COR-L47 (cell line): ENCODE measurements around the gene CD248.
"Not testable (repeated sequence)": the region's sequence is repeated elsewhere in the genome, so short reads cannot be mapped to it uniquely, and the experiment has no call there.

Experiments used
- DNase-seq: peaks from one replicate; lab custom pipeline; 2025; lab: John Stamatoyannopoulos, UW

The CD248 gene

DNA sequence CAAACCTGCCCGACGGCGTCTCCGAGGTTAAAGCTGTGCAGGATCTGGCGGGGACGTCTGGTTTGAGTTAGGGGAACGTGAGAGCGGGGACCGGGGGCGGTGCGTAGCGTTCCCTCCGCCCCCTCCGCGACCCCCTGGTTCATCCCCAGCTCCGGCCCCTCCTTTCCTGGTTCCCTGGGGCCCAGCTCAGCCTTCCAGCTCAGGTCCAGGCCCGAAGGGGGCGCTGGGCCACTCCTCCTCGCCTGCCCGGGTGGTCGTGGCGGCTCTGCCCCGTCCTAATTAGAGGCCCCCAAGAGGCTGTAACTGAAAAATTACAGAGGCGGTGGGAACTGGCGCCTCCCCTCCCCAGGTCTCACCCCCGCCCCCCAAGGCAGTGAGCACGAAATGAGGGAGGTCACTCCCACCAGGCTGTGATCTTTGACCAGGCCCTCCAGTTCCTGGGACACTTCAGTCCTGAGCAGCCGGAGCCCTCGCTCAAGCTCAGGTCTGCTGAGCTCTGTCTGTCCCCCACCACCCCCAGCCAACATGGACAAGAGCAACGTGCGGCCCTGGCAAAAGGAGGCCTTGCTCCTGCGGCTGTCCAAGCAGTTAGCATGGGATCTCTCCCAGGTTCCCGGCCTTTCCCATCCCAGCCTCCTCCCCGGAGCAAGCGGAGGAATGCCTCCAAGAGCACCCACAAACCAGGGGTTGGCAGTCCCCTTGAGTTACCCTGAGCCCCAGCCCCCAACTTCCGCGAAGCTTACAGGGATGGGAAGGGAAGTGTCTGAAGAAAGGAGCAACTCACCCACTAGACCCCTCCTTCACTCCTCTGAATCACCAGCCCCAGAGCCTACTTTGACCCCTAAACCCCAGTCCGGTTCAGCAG, 3.3 kb downstream of the CD248 start:
- DNase-seq: no peak

DNA sequence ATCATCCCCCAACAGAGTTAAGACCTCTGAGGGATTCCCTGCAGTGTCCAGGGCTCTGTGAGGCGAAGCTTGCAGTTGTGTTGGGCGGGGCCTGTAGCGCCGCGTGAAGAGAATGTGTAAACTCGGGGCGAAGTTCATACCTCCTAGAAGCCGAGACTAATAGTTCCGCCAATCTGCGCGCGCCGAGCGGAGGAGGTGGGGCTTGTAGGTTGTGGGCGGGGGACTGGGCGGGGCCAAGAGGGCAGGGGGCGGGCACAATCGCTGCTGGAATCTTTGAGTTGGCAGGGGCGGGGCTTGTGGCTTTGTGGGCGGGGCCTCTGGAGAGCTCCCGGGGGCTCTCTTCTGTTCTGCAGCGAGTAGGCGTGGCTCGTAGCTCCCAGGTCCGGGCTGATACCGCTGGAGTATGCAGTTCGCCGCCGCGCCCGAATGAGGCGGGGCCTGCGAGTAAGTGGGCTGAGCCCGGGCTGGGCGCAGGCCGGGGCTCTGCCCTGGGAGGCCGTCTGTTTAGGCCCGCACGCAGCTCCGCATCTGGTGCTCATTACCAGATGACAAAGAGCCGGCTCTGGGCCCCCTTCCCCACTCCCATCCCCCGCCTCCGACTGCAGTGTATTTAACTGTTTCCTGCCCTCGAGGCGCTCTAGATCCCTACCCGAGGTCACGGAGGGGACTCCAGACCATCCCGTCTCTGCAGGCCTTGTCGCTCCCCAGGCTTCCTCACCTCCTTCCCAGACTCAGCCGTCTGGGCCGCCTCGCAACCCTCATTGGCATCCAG, 4.1 kb downstream of the CD248 start:
- peak; percentile 86 for DNase-seq

DNA sequence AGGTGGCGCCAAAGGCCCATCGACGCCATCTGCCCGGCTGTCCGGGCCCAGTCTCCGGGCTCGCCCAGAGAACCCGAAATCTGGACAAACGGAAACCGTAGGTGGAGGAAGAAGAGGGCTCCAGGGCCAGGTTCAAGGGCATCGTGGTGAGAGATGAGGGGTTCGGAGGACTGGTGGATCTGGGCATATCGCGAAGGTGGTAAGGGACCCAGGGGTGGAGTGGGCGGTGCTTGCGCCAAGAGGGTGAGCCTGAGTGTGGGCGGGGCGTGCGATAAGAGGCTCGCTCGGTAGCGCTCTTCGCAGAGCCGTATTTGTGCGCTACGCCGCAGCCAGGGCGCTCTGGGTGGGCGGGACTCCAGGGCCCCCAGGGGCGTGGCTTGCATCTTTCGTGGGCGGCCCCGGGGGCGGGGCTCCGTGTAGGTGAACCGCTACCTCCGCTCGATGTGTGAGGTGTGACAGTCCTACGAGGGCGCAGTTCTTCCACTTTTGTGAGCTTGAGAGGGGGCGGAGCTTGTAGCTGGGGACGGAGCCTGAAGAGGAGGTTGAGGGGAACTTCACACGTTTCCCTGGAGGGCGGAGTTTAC, 4.8 kb downstream of the CD248 start:
- peak; percentile 94 for DNase-seq

DNA sequence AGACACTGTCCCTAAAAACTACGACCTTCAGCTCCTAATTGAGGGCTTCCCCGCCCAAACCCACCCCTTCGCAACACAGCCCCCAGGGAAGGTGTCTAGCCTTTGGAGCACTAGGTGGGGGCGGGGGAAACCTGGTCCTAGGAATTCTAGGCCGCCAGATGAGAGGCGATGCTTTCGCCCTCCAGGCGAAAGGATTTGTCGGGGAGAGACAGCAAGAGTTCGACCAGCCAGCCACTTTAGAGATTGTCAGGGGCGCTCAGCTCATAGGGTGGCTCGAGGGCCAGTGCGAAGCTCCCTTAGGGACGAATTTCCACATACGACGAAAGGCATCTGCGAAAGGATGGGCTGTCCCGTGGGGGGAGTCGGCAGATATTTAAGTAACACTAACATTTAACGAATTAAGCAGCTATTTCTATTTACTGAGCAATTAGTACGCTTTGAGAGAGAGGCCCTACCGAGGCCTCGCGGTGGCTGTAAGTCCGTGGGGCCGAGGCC, 5.3 kb downstream of the CD248 start:
- DNase-seq: no peak

DNA sequence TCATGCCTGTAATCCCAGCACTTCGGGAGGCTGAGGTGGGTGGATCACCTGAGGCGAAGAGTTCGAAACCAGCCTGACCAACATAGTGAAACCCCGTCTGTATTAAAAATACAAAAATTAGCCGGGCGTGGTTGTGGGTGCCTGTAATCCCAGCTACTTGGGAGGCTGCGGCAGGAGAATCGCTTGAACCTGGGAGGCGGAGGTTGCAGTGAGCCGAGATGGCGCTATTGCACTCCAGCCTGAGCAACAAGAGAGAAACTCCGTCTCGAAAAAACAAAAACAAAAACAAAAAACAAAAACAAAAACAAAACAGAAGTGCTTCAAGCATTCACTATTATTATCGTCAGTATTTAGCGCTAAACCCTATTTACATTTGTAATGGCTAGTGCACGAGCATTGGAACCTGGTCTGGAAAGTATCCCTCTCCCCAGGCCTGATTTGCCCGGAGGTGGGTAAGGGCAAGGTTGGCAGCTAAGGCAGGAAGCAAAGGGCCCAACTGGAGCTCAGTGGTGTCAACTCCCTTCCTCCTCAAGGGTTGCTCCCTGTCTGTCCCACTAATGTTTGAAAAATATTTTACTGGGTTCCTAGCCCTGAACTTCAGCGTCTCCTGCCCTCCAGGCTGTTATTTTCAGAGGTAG, 5.9 kb downstream of the CD248 start:
- not testable (repeated sequence) for DNase-seq

DNA sequence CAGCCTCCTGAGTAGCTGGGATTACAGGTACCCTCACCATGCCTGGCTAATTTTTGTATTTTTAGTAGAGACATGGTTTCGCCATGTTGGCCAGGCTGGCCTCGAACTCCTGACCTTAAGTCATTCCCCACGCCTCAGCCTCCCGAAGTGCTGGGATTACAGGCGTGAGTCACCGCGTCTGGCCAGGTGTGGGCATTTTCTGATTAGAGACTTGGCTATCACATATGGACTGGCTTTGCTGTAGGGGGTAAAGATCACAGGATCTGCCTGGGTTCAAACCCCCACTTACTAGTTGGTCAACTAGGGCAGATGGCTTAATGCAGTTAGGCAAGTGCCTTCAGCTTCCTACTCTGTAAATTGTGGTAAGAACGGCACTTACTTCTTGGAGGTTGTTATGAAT, 6.5 kb downstream of the CD248 start:
- DNase-seq: no peak

DNA sequence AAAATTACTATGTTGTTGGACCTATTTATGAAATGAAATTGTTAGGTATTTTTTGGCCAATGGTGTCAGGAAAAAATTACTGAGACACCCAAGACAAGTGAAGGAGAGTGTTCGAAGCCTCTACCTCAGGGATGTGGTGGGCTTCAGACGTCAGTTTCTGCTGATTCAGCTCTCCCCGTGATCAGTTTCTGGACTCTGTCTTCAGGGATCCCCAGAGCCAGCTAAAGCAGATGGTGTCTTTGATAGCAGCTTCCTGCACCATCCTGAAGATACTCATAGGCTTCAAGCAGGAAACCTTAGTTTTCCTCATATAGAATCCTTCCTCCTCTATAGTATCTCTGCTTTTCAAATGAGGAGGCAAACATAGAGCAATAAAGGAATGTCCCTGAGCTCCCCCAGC, 7.4 kb downstream of the CD248 start:
- DNase-seq: no peak

DNA sequence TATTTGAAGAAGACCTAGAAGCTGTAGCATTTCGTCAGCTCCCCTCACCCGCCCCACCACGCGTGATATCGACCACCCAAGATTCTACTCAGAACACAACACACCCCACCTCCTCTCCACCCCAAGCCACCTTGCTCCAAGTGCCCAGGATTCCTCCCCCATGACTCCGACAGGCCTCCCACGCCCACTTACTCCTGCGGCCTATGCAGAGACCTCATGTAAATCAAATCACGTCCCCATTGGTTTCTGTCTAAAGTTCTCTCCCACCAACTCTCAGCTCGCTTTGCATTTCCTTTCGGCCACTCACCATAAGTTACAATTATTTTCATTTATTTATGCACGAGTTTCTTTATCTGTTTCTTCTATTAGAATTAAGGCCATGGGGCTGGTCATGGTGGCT, 14.2 kb downstream of the CD248 start:
- DNase-seq: no peak

DNA sequence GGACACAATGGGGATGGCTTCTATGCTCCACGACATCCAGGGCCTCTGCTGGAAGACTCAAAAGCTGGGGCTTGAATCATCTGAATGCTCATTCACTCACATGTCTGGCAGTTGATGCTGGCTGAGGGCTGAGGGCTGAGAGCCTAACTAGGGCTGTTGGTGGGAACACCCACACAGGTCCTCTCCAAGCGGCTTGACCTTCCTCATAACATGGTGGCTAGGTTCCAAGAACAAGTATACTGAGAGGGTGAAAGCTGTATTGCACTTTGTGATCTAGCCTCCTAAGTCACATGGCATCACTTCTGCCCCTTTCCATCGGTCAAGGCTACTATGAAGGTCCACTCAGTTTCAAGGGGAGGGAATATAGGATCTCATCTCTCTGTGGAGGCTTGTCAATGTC, 17.7 kb downstream of the CD248 start:
- no peak for DNase-seq

DNA sequence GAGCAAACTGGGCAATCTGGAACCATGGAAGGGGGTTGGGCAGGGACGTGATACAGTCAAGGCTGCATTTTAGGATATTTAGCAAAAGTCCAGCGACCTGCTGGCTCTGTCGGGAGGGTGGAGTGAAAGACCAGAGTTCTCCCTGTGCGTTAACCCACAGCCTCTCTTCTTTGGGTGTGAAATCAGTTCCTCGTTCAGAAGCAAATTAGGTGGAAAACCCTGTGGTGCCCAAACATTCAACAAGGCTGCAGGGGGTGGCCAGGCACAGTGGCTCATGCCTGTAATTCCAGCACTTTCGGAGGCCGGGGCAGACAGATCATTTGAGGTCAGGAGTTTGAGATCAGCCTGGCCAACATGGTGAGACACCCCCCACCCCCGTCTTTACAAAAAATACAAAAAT, 19.2 kb downstream of the CD248 start:
- no peak for DNase-seq

DNA sequence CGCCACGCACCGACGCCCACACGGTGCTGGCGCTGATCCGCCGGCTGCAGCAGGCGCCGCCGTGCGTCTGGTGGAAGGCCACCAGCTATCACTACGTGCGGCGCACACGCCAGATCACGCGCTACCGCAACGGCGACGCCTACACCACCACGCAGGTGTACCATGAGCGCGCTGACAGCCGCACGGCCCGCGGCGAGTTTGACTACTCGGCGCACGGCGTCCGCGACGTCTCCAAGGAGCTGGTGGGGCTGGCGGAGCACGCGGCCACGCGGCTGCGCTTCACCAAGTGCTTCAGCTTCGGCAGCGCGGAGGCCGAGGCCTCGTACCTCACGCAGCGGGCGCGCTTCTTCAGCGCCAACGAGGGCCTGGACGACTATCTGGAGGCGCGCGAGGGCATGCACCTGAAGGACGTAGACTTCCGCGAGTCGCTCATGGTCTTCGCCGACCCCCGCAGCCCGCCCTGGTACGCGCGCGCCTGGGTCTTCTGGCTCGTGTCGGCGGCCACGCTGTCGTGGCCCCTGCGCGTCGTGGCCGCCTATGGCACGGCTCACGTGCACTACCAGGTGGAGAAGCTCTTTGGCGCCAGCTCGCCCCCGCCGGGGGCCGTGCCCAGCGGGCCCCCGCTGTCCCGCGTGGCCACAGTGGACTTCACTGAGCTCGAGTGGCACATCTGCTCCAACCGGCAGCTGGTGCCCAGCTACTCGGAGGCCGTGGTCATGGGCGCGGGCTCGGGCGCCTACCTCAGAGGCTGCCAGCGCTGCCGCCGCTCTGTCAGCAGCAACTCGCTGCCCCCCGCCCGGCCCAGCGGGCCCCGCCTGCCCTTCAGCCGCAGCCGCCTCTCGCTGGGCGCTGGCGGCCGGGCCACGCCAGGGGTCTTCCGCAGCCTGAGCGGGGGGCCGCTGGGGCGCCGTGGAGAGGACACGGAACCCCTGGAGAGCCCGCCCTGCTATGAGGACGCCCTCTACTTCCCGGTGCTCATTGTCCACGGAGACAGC, 21.9 kb downstream of the CD248 start:
- DNase-seq: no peak

DNA sequence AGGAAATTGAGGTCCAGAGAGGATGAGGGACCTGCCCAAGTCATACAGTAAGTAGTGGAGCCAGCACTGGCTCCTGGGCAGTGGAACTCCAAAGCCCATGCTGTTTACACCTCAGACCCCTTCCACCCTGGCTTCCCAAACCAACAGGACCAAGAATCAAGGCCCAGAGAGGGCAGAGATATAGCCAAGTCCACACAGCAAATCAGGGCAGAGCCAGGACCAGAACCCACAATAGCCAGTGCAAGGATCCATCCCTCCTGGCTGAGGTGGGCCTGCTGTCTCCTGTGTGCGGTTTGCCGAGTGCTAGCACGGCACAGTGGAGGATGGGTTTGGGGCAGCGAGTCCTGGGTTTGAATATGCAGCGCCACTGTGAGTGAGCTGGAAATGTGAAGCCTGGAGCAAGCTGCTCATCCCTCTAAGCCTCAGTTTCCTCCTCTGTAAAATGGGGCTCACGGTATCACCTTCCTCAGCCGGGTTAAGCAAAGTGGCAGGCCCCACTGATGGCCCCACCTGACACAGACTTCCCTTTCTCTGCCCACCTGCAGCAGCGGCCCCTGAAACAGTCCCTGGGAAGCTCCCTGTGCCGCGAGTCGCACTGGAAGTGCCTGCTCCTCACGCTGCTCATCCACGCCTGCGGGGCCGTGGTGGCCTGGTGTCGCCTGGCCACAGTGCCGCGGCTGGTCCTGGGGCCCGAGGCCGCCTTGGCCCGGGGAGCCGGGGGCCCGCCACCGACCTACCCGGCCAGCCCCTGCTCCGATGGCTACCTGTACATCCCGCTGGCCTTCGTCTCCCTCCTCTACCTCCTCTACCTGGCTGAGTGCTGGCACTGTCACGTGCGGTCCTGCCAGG, 22.8 kb downstream of the CD248 start:
- no peak for DNase-seq

DNA sequence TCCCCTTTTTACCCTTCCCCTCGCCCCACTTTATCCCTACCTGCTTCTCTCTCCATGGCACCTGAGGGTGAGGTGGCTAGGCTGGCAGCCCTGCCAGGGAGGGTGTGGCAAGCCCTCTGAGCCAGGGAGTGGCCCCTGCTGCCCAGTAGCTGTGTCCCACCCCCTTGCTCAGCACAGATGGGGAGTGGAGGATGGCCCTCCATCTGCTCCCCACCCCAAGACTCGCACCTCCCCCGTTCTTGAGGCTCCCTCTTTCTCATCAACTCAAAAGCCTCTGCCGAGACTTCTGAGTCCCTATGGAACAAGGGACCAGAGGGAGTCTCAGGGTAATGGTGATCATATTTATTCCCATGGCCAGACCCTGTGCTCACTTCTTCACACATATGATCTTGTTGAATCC, 23.5 kb downstream of the CD248 start:
- DNase-seq: no peak

DNA sequence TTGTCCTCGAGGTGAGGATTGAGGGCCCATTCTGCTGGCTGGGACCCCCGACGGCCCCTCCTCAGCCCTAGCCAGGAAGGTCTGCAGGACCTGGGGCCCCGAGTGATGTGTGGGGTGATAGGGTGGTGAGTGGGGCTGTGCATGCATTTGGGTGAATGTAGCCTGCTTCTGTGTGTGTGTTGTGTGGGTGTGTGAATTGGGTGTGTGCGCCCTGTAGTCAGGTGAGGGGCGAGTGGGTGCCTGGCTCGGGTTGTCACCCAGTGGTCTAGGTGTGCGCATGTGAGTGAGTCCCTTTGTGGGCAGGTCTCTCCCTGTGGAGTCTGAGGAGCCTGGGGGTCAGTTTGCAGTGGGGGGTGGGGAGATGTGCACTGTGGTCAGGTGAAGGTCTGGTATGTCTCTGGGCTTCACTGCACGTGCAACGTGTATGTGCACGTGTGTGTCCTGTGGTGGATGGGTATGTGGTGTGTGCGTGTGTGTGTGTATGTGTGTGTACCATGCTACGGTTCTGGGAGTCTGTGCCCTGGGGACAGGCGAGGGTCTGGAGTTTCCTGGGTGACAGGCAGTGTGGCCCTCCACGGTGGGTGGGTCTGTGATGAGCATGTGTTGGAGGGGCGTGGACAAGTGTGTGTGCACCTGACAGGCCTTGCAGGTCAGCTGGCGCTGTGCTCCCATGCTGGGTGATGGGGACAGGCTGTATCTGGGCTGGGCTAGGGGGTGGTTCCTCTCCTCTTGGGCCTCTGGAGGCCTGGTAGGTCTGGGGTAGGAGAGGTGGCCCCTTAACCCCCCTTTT, 24.1 kb downstream of the CD248 start:
- DNase-seq: no peak

DNA sequence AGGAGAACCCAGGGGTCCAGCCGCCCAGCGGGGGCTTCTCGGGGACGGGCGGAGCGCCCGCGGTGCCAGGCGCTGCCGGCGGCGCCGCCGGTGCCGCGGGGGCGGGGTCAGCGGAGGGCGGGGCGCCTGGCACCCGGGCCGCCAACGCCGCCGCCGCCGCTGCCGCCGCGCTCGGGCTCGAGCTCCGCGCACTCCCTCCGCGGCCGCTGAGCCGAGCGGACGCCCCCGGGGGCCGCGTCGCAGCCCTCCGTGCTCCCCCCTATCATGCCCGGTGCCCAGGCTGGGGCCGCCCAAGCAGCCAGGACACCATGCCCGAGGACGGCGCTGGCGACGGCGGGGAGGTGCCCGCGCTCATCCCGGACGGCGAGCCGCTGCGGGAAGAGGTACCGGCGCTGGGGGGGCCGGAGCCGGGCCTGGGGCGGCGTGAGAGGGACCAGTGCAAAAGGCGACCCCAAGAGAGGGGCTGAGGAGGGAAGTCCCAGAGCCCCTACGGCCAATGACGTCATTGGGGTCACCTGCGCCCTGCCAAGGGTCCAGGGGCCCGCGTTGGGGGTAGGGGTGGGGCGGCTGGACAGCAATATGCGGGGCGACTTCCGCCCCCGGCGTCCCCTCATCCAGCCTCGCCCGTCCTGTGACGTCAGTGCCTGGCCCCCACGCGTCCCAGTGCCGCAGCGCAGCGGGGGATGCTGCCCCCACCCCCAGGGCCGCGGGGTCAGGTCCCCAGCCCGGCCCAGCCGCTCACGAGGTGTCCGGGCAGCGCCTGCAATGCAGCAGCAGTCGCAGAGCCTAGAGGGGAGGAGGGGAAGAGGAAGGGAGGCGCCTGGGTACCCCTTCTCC, 24.9 kb downstream of the CD248 start, which contains the start of gene TMEM151A:
TSS of gene TMEM151A (plus strand) at position 189 of the 837 bp plus-strand sequence. CDS start at position 309, 120 bp downstream.
- peak; percentile 46 for DNase-seq

DNA sequence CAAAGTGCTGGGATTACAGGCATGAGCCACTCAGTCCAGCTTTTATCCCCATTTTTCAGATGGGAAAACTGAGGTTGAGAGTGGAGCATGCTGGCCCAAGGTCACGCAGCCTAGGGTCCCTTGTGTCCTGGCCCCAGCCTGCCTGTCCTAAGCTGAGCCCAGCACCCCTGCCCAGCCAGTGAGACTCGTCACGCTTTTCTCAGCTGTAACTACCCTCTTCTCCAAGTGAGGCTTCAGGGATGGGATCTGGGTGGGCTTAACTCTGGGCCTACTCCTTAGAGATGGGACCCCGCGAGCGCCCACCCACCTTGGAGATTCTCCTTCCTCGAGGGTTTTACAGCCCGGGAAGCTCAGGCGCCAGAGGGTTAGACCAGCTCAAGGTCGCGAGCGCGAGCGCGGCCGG, 25.5 kb downstream of the CD248 start:
- DNase-seq: no peak

DNA sequence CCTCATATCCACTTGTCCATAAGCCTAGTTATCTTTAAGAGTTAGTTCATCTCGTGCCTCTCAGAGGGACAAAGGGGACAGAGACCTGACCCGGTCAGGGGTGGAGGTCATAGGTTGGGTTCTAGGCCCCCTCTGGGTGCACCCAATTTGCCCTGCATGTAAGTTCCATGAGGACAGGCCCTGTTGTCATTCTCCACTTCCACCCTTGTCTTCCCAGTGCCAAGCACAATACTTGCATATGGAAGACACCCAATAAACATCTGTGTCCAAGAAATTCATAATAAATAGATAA, 26.6 kb downstream of the CD248 start:
- no peak for DNase-seq

DNA sequence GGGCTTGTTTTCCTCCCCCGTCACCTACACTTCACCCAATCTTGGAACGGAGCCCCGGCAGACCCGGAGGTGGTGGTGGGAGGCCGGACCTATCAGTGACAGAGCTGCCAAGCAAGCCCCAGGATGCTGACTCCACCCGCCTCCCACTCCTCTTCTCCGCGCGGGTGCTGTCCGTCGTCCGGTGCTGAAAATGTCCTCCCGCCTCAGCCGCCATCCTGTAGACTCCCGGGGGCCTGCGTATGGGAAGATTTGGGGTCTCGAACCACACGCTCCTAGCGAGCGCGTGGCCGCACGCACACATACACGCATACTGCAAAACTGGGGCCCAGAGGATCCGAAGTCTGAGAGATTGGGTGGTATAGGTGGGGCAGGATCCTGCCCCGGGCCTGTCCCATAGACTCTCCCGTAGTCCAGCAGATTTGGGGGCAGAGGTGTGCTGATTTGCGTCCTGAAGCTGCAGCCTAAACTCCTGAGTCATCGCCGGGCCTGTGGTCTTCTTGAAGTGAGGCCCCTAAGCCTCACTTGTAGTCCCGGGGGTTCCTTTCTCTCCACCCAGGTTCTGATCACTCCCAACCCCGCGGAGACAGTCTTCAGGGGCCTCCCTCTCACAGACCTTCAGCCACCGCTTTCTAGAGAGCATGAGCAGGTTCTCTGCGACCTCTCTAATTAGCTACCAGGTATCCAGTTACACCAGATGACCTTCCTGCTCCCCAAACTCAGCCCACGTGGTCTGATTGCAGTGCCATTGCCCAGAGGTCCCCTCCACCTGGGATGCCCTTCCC, 27.1 kb downstream of the CD248 start:
- peak; percentile 85 for DNase-seq
